Erythroblast (primary cell): ENCODE data around the gene GGA2.
"Not testable (repeated sequence)": the region's sequence is repeated elsewhere in the genome, so short reads cannot be mapped to it uniquely, and the experiment has no call there.

Experiments used
- GATA1 ChIP-seq: IDR thresholded peaks from 2 replicates; pipeline ENCODE4 v1.6.1; 2011; ENCODE audit warnings: low read depth, mild to moderate bottlenecking, control low read depth, low read length, moderate library complexity
- POLR2A ChIP-seq: IDR thresholded peaks from 2 replicates; pipeline ENCODE4 v1.6.1; 2011; ENCODE audit warnings: mild to moderate bottlenecking, low read length

- TF ChIP-seq POLR2A, GATA1: not testable (repeated sequence)
Measured at GRCh38 chr16:23540817-23541178, 30.5 kb upstream of the GGA2 start.
